GM18526 (cell line): ENCODE measurements around the gene A1BG.
A peak's percentile ranks its signal among the peaks of the same experiment; 100 is the strongest.

Experiments used
- POLR2A ChIP-seq: IDR thresholded peaks from 3 replicates; pipeline ENCODE4 v1.6.1; 2011; ENCODE audit not compliant: insufficient read length; ENCODE audit errors: extremely low read depth

Gene A1BG

GRCh38 chr19:58352760-58353671, at the start of gene A1BG:
A1BG (minus strand) TSS chr19:58353492; CDS start chr19:58353437, 55 bp downstream.
- TF ChIP-seq POLR2A: no peak

- TF ChIP-seq POLR2A: no peak
Measured at GRCh38 chr19:58401840-58402421, 48.6 kb upstream of the A1BG start.

GRCh38 chr19:58400916-58401839, 47.9 kb upstream of the A1BG start:
- peak; percentile 84 for TF ChIP-seq POLR2A

- TF ChIP-seq POLR2A: no peak
Measured at GRCh38 chr19:58400316-58400915, 47.1 kb upstream of the A1BG start.

GRCh38 chr19:58399903-58400302, 46.6 kb upstream of the A1BG start:
- TF ChIP-seq POLR2A: no peak

GRCh38 chr19:58398545-58398944, 45.3 kb upstream of the A1BG start:
- TF ChIP-seq POLR2A: no peak

- TF ChIP-seq POLR2A: no peak
Measured at GRCh38 chr19:58398087-58398486, 44.8 kb upstream of the A1BG start.

GRCh38 chr19:58397533-58398037, 44.3 kb upstream of the A1BG start:
- TF ChIP-seq POLR2A: no peak

- no peak for TF ChIP-seq POLR2A
Measured at GRCh38 chr19:58396691-58397532, 43.6 kb upstream of the A1BG start.

- TF ChIP-seq POLR2A: no peak
Measured at GRCh38 chr19:58395979-58396627, 42.8 kb upstream of the A1BG start.

GRCh38 chr19:58395220-58395978, 42.1 kb upstream of the A1BG start, which contains the start of gene RNF225:
RNF225 (plus strand) TSS chr19:58395656; CDS start chr19:58396090, 434 bp downstream.
- peak; percentile 18 for TF ChIP-seq POLR2A

- no peak for TF ChIP-seq POLR2A
Measured at GRCh38 chr19:58394821-58395219, 41.5 kb upstream of the A1BG start.

GRCh38 chr19:58393725-58394033, 40.4 kb upstream of the A1BG start:
- no peak for TF ChIP-seq POLR2A
